ENCODE measurements around the gene RBPJ. TPM values are rescaled to one million over a fixed set of nuclear protein-coding genes. Genes with fewer than 3 reads are reported as not detected.

Gene RBPJ
- total RNA-seq, 6 experiments from 2014 or later, result 12.0 to 29.3 (median 19.6) TPM

- H3K36me3 ChIP-seq, result no peaks in the 10 kb centered on the region
- TF ChIP-seq CTCF (IDR thresholded peaks at IDR 0.05) (no peak), POLR2A (IDR thresholded peaks at IDR 0.05) (no peak)
- H3K4me1 ChIP-seq, result no peaks in the 10 kb centered on the region
- no peak for DNase-seq
- no peak overlapping the region for H3K27ac ChIP-seq
- 77% methylated on average over 5 of the region's 5 CpGs for WGBS (ENCODE audit: insufficient coverage, low coverage, low lambda C conversion rate, missing lambda C conversion rate)
- no peak overlapping the region for H3K4me3 ChIP-seq
- intact Hi-C loops (cut with DNase I), result no loop called here
- no peaks in the 10 kb centered on the region for H3K27me3 ChIP-seq
- no peaks in the 10 kb centered on the region for H3K9me3 ChIP-seq
- no peak for ATAC-seq
These were observed 25.9 kb upstream of the RBPJ start for GRCh38 chr4:26294904-26295303.

GRCh38 chr4:26296021-26296420, 24.8 kb upstream of the RBPJ start:
- Histone ChIP-seq H3K27me3 (no peaks in the 10 kb centered on the region), H3K9me3 (no peaks in the 10 kb centered on the region), H3K27ac (no peak overlapping the region), H3K4me1 (no peaks in the 10 kb centered on the region), H3K4me3 (no peak overlapping the region), H3K36me3 (no peaks in the 10 kb centered on the region)
- no peak for TF ChIP-seq CTCF (IDR thresholded peaks at IDR 0.05)
- no peak for TF ChIP-seq POLR2A (IDR thresholded peaks at IDR 0.05)
- 75% methylated on average over 2 of the region's 2 CpGs for WGBS (ENCODE audit: insufficient coverage, low coverage, low lambda C conversion rate, missing lambda C conversion rate)
- intact Hi-C loops (cut with DNase I), result no loop called here
- DNase-seq (no peak), ATAC-seq (no peak)

GRCh38 chr4:26296514-26296913, 24.3 kb upstream of the RBPJ start:
- no peaks in the 10 kb centered on the region for H3K4me1 ChIP-seq
- DNase-seq (no peak), ATAC-seq (no peak)
- H3K4me3 ChIP-seq, result no peak overlapping the region
- H3K9me3 ChIP-seq, result no peaks in the 10 kb centered on the region
- TF ChIP-seq CTCF (IDR thresholded peaks at IDR 0.05) (no peak), POLR2A (IDR thresholded peaks at IDR 0.05) (no peak)
- no peak overlapping the region for H3K27ac ChIP-seq
- no peaks in the 10 kb centered on the region for H3K27me3 ChIP-seq
- intact Hi-C loops (cut with DNase I), result no loop called here
- H3K36me3 ChIP-seq, result no peaks in the 10 kb centered on the region
- 79% methylated on average over 4 of the region's 4 CpGs for WGBS (ENCODE audit: insufficient coverage, low coverage, low lambda C conversion rate, missing lambda C conversion rate)

GRCh38 chr4:26297219-26297618, 23.6 kb upstream of the RBPJ start:
- 77% methylated on average over 7 of the region's 7 CpGs for WGBS (ENCODE audit: insufficient coverage, low coverage, low lambda C conversion rate, missing lambda C conversion rate)

More at GRCh38 chr4:26297219-26297618, 23.6 kb upstream of the RBPJ start:
- no peaks in the 10 kb centered on the region for H3K4me1 ChIP-seq
- no peak overlapping the region for H3K27ac ChIP-seq
- no peak for ATAC-seq
- intact Hi-C loops (cut with DNase I), result no loop called here
- H3K4me3 ChIP-seq, result no peak overlapping the region
- no peaks in the 10 kb centered on the region for H3K36me3 ChIP-seq
- no peak for DNase-seq
- TF ChIP-seq CTCF (IDR thresholded peaks at IDR 0.05) (no peak), POLR2A (IDR thresholded peaks at IDR 0.05) (no peak)
- no peaks in the 10 kb centered on the region for H3K27me3 ChIP-seq
- no peaks in the 10 kb centered on the region for H3K9me3 ChIP-seq
